A673 (cell line): ENCODE results near the gene DEFB131A.
"Not testable (repeated sequence)": the region's sequence is repeated elsewhere in the genome, so short reads cannot be mapped to it uniquely, and the experiment has no call there.

Experiments used
- CTCF ChIP-seq: fragments of 300-800, 200-600 bp; sonication (generic); conservative IDR thresholded peaks from 2 replicates; pipeline ENCODE4 v1.5.1; 2017; ENCODE audit warnings: low read depth, mild to moderate bottlenecking, antibody characterized with exemption, low read length, moderate library complexity, mixed read lengths
- EZH2 ChIP-seq: fragments of 200-600 bp; sonication (generic); IDR thresholded peaks from 2 replicates; pipeline ENCODE4 v1.6.1; 2017; ENCODE audit warnings: borderline replicate concordance, low read depth, mild to moderate bottlenecking, mixed read lengths, antibody characterized with exemption, low read length; ENCODE audit not compliant: poor library complexity, severe bottlenecking

GRCh38 chr4:9480066-9480465 lies 35.9 kb downstream of the DEFB131A start:
- not testable (repeated sequence) for TF ChIP-seq EZH2, CTCF
